IPS-18c (cell line): ENCODE measurements around the gene GABARAP.

Experiments
- H3K4me3 ChIP-seq: 2 replicates; pipeline ENCODE4 v1.7.0; 2013; ENCODE audit warnings: low read depth, mild to moderate bottlenecking, low read length, moderate library complexity; ENCODE audit not compliant: insufficient read depth
- H3K9me3 ChIP-seq: one replicate; pipeline ENCODE4 v1.6.1; 2013; ENCODE audit warnings: mild to moderate bottlenecking, low read length, moderate library complexity; ENCODE audit not compliant: control insufficient read depth, insufficient read depth

GABARAP gene

GRCh38 chr17:7204828-7205461 is 37.3 kb downstream of the GABARAP start:
- Histone ChIP-seq H3K9me3 (peaks cover 3% of the 10 kb centered on the region), H3K4me3 (peak overlapping the region; percentile 56)

- Histone ChIP-seq H3K9me3 (peaks cover 3% of the 10 kb centered on the region), H3K4me3 (peak overlapping the region; percentile 56; the same call in 1 of the 2 replicates)
These were observed 37.9 kb downstream of the GABARAP start for GRCh38 chr17:7204336-7204735.

- Histone ChIP-seq H3K9me3 (peaks cover 3% of the 10 kb centered on the region), H3K4me3 (no peak overlapping the region; the same call in 1 of the 2 replicates)
These were observed 38.9 kb downstream of the GABARAP start for GRCh38 chr17:7203391-7203790.

GRCh38 chr17:7196651-7197401 is 45.4 kb downstream of the GABARAP start:
- H3K9me3 ChIP-seq, result no peaks in the 10 kb centered on the region
- no peak overlapping the region for H3K4me3 ChIP-seq

- H3K9me3 ChIP-seq, result no peaks in the 10 kb centered on the region
- no peak overlapping the region for H3K4me3 ChIP-seq
These were observed 46.3 kb downstream of the GABARAP start for GRCh38 chr17:7195971-7196370.

GRCh38 chr17:7192271-7192937 is 49.8 kb downstream of the GABARAP start:
- Histone ChIP-seq H3K4me3 (no peak overlapping the region), H3K9me3 (no peaks in the 10 kb centered on the region)

- H3K9me3 ChIP-seq, result no peaks in the 10 kb centered on the region
These were observed 50.5 kb downstream of the GABARAP start for GRCh38 chr17:7191571-7192270.

GRCh38 chr17:7191069-7191468 is 51.2 kb downstream of the GABARAP start:
- Histone ChIP-seq H3K9me3 (no peaks in the 10 kb centered on the region), H3K4me3 (no peak overlapping the region)

More at GRCh38 chr17:7191571-7192270, 50.5 kb downstream of the GABARAP start:
- H3K4me3 ChIP-seq, result no peak overlapping the region

- Histone ChIP-seq H3K9me3 (no peaks in the 10 kb centered on the region), H3K4me3 (no peak overlapping the region)
These were observed 51.9 kb downstream of the GABARAP start for GRCh38 chr17:7190276-7190917.
